Tibial nerve (tissue), 4 donors: Measurements from ENCODE around the gene CARHSP1.

Experiments
- EP300 ChIP-seq, 2 donors: sonication (generic); formaldehyde crosslinking; IDR thresholded peaks; one replicate each; pipeline ENCODE4 v1.6.1; 2017; ENCODE audit warnings: antibody characterized with exemption in 2 of 2, mild to moderate bottlenecking in 1 of 2
- TF ChIP-seq, protein P1 (sequence below), 5 experiments: fragments of 200-600 bp in 3 of 5; fragments of 450-650 bp in 2 of 5; sonication (generic) in 3 of 5; IDR thresholded peaks; one replicate each; pipeline ENCODE4 v1.5.1; 2016 to 2019; ENCODE audit warnings: antibody characterized with exemption in 5 of 5, mild to moderate bottlenecking in 3 of 5, moderate library complexity in 2 of 5

DNA sequence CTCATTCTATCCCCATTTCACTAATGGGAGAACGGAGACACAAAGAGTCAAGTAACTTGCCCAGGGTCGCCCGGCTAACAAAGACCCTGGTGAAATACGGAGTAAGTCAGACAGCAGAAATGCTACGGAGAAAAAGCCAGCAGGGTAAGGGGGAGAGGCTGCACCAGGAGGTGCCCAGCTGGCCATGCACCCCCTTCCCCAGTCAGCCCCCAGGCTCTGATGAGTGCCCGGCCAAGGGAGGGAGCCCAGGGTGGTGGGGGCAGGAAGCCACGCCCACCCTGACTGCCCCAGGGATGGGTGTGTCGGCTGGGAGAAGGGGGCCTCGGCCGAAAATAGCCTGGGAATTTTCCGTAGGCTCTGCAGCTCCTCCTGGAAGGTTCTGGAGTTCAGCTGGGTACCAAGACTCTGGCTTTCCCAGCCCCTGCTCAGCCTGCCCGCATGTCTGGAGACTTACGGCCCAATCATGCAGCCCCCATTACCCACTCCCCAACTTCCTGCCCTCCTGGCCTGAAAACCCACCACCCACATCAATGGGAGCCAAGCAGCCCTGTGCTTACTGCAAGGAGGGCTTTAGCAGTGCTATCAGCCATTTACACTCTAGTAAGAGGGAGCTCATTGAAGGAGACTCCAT is 4.2 kb downstream of the CARHSP1 start:
- TF ChIP-seq, protein P1, sequence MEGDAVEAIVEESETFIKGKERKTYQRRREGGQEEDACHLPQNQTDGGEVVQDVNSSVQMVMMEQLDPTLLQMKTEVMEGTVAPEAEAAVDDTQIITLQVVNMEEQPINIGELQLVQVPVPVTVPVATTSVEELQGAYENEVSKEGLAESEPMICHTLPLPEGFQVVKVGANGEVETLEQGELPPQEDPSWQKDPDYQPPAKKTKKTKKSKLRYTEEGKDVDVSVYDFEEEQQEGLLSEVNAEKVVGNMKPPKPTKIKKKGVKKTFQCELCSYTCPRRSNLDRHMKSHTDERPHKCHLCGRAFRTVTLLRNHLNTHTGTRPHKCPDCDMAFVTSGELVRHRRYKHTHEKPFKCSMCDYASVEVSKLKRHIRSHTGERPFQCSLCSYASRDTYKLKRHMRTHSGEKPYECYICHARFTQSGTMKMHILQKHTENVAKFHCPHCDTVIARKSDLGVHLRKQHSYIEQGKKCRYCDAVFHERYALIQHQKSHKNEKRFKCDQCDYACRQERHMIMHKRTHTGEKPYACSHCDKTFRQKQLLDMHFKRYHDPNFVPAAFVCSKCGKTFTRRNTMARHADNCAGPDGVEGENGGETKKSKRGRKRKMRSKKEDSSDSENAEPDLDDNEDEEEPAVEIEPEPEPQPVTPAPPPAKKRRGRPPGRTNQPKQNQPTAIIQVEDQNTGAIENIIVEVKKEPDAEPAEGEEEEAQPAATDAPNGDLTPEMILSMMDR (IDR thresholded peaks at IDR 0.05) = no peak
- TF ChIP-seq EP300 (IDR thresholded peaks at IDR 0.05) = no peak
